Fibroblast of skin of abdomen (primary cell): ENCODE data around the gene RALGPS2.
A peak's percentile ranks its signal among the peaks of the same experiment; 100 is the strongest.
"Not testable (repeated sequence)": the region's sequence is repeated elsewhere in the genome, so short reads cannot be mapped to it uniquely, and the experiment has no call there.

Experiments used
- DNase-seq: peaks from one replicate; pipeline ENCODE4 v3.0.0-alpha.2; 2013

Gene RALGPS2

DNA sequence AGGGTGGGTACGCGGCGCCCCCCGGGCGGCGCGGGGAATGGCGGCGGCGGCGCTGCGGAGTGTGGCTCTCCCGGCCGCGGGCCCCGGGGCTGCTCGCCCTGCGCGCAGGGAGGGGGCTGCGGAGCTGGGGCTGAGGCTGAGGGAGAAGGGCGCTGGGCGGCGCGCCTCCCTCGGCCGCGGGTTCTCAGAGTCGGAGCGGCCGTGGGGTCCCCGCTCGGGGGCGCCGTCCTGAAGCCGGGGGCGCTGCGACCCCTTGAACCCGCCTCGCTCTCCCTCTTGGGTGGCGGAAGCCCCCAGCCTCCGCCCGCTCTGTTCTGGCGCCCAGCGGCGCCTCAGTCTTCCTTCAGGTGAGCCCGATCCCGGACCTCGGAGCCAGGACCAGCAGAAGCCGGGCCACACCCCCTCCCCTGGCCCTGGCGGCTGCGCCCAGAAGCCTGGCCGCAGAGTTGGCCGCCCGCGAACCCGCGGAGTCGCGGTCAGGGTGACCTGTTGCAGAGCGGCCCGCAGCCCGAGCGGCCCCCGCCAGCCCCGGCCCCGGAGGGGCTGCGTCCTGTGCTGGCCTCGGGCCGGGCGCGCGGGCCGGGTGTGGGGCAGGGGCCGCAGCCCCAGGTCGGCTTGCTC is 532 bp downstream of the RALGPS2 start:
- DNase-seq: no peak

DNA sequence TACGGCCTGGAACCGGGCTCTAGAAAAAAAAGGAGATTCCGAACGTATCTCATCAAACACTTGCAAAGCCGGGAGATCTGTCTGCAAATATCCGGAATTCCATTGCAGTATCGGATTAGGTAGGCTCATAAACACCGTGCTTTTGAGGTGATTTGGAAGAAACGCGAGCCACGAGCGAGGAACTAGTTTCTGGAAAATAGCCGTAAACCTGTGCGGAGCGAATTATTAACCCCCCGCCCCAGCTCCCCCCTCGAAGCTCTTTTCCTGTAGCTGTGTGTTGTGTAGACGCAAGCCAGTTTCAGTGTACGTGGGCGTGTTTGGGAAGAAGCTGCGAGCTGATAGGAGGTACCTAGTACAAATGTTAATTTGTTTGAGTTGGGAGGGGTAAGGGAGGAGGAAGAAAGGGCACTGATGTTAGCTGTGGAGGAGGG is 1.1 kb downstream of the RALGPS2 start:
- peak; percentile 72 for DNase-seq

DNA sequence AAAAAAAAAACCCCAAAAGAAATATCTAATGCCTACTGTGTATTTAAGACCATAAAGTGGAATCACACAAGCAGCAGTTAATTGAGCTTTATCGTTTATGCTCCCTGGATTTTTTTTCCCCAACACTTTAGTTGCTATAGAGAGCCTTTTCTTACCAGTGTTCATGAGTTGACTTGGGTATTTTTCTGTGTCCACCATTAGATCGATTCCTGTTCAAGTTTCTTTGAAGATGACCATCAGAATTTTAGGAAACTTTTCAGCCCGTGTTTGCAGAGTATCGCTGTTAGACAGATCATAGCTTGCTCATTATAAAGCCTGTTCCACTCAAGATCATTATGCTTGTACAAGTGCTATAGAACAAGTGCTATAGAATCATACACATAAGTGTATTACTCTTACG is 1.5 kb downstream of the RALGPS2 start:
- DNase-seq: no peak

DNA sequence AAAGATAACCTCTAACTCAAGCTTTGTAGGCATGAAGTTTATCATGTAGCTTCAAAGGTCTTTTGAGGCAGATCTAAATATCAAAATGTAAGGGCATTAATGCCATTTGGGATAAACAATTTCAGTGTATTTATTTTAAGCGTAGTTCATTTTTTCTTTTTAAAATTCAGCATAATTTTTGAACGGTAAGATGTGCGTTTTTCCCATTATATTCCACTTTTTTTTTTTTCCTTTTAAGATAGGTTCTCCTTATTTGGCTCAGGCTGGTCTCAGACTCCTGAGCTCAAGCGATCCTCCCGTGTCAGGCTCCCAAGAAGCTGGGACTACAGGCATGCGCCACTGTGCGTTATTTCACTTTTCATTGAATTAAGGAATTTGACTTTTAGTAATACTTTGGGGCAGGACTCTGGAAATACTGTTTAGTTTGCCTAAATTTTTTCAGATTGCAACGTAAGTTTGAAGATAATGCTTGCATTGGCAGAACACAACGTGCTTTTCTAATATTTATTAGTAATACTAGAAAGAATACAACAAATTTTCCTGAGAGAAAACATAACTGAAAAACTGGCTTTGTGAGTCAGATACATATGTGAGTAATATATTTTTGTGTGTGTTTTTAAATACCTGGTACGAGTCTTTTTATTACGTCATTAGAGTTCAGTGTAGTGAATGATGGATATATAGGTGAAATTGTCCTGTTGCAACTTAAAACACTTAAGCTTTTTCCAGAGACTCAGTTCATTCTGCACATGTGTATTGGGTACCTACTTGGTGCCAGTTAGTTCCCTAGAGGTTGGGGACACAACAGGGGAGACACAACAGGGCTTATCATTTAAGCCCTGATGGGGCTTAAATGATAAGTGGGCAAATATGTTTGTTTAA is 2.2 kb downstream of the RALGPS2 start:
- no peak for DNase-seq

DNA sequence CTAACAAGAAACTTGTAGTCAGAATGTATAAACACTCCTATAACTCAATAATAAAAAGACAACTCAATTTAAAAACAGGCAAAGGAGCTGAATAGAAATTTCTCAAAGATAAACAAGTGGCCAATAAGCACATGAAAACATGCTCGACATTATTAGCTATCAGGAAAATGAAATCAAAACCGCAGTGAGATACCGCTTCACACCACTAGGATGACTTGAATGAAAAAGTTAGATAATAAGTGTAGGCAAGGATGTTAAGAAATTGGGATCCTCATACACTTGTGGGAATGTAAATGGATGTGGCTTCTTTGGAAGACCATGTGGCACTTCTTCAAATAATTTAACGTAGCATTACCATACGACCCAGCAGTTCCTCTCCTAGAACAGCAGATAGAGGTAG is 8.9 kb downstream of the RALGPS2 start:
- no peak for DNase-seq

DNA sequence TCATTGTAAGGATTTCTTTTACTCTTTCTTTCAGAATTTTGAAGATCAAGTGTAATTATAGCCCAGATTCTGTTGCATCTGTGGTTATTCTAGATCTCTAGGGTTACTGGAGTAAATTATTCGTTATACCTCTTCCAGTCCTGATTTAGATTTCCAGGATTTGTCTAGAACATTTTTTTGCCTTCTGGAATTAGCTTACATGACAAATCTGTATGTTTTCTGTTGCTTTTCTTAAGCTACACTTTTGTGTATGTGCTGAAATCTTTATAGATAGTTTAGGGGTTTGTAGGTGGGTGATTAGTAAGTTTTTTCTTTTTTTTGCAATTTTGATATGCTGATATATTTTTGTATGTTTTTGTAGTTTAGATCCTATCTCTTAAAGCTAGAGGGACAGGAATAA is 13.7 kb downstream of the RALGPS2 start:
- DNase-seq: no peak

DNA sequence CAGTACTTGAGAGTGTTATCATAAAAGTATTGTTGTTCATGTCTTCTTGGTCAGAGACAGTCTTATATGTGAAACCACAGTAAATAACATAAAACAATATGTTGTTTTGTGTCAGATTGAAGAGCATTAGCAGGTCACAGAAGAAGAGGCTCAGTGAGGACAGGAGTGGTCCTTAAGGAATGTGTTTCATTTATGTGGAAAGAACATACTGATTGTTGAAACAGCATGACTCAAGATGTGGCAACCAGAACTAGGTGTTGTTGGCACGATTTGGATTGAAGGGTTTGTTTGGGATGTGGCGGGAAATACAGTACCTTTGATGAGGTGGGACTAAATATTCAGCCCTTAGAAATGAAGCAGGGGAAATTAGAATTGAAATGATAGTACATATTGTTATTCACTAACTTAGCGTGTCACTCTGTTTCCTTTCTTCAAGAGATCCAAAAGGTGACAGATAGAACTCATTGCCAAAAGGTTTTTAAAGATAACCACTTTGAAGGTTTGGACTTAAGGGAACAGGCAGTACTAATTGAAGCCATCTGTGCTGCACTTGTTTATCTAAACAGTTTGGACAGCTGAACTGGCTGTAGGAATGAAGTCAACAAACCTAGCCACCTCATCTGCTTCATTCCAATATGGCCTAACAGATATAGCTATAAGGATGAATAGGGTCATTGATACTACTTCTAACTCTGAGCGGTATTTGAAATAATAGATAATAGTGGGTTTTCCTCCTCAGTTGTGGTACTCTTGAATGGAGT is 14.4 kb downstream of the RALGPS2 start:
- no peak for DNase-seq

DNA sequence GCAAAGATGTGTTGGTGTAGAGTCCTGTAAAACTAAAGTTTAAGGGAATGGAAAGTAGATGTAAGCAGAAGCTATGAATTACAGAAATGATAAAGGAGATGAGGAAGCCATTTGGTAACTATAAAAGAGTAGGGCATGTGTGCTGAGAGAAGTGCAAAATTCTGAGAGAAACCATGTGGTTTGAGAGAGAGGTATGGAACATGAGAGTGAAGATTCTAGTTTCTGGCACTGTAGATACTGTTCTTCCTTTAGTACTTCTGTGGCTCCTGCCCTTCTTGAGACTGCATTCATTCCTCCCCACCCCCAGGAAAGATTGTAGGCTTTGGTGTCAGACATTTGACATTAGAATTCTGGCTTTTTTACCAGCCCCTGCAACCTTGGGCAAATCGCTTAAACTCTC is 15.4 kb downstream of the RALGPS2 start:
- DNase-seq: no peak

DNA sequence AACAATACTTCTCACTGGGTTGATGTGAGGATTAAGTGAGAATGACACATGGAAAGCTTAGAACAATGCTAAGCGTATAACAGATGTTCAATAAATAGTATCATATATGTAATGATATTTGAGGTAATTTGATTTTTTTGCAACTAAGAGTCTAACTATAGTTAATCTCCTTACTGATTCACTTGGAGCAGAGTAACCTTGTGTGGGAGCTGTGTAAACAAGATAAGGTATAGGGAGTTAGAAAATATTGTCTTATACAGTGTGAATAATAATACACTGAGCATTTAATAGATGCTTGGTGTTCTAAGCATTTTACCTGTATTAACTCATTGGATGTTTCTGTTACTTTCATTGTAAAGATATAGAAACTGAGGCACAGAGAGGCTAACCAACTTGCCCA is 15.9 kb downstream of the RALGPS2 start:
- DNase-seq: no peak

DNA sequence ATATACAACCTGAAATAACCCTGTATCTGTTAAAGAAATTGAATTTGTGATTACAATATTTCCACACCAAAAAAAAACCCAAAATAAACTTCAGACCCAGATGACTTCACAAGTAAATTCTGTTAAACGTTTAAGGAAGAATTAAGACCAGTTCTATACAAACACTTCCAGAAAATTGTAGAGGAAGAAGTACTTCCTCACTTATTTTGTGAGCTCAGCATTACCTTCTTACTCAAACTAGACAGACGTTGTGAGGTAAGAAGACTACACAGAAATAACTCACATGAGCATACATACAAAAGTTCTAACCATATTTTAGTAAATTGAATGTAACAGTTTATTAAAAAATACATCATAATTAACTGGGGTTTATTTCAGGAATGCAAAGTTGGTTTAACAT is 18.8 kb downstream of the RALGPS2 start:
- no peak for DNase-seq

DNA sequence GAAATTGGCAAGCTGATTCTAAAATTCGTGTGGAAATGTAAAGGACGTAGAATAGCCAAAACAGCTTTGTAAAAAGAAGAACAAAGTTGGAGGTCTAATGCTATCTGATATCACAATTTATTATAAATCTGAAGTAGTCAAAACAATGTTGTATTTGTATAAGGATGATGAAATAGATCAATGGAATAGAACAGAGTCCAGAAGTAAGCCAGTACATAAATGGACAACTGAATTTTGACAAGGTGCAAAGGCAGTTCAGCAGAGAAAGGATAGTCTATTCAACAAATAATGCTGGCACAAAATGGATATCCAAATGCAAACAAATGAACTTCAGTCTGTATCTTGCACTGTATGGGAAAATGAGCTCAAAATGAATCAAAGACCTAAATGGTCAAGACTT is 20.2 kb downstream of the RALGPS2 start:
- no peak for DNase-seq

DNA sequence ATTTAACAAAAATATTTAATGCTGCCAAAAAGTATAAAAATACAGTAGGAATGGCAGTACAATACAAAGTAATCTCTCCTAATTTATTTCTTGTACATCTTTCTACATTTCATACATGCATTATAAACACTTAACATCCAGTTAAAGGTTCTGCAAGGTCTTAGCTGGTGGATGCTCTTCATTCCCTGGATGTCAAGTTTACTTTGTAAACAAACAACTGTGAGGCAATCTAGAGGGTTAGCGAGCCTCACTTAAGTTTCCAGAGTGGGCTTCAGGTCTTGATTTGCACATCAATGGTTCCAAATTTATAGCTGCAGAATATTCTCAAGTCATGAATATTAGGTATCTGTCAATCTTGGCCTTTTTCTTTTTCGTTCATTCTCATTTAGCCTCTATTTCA is 21.3 kb downstream of the RALGPS2 start:
- no peak for DNase-seq

DNA sequence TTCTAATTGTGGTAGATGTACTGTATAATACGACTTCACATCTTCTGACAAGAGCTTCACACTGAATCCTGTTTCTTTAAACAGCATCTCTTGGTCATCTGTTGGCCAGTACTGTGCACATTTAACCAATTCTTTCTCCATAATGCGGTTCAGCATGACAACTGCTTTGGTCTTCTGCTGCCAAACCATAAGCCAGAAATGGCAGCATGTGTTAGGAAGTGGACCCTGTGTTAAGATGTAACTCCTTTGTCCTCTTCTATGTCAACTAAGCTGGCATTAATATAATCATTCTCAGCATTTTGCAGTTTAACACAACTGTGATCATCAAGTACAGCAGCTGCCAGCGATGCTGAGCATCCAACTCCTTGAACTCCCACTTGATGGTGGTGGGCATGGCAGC is 22.3 kb downstream of the RALGPS2 start:
- DNase-seq: not testable (repeated sequence)

DNA sequence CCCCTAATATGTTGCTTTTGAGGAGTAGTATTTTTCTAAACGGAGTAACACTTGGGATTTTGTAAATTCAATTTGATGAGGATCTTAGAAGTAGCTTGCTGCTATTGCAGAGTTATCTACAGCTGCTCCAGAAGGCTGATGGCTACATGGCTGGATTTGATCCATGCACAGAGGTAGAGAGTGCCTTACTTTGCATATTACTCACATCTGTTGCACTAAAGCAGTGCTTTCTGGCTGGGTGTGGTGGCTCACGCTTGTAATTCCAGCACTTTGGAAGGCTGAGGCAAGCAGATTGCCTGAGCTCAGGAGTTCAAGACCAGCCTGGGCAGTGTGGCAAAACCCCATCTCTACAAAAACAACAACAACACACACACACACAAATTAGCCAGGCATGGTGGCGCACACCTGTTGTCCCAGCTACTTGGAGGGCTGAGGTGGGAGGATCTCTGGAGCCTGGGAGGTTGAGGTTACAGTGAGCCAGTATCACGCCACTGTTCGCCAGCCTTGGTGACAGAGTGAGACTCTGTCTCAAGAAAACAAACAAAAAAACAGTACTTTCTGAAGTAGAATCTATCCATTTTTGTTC is 24.6 kb downstream of the RALGPS2 start:
- peak; percentile 32 for DNase-seq

DNA sequence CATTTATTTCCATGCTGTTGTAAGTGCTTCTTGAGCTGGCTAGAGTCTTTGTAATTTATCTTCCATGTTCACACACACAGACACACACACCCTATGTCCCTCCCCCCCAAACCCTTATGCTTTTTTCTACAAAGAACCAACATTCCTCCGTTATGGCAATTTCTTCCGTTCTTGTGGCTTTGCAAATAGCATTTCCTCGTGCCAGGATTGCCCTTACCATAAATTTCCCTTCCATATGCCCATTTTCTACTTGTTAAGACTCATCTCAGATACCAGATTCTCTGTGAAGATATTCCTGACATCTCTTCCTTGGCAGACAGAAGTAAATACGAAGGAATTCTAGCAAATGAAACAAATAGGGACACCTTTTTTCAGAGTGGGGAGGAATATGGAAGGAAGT is 26.0 kb downstream of the RALGPS2 start:
- no peak for DNase-seq

DNA sequence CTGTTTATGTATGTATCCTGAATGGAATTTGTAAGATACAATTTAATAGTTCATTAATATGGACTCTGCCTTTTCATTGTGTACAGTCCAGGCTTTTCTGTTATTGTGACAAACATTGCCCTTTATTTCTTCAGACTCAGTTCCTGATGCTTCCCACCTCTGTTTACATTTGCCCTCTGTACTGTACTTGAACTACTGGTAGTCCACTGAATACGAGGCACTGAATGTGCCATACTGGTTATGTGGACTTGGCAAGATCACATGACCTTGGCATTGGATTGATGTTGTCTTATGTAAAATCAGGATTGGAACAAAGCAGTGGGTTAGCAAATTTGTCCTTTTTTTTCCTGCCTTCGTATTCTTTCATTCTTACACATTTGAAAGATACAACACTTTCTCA is 27.8 kb downstream of the RALGPS2 start:
- DNase-seq: no peak

DNA sequence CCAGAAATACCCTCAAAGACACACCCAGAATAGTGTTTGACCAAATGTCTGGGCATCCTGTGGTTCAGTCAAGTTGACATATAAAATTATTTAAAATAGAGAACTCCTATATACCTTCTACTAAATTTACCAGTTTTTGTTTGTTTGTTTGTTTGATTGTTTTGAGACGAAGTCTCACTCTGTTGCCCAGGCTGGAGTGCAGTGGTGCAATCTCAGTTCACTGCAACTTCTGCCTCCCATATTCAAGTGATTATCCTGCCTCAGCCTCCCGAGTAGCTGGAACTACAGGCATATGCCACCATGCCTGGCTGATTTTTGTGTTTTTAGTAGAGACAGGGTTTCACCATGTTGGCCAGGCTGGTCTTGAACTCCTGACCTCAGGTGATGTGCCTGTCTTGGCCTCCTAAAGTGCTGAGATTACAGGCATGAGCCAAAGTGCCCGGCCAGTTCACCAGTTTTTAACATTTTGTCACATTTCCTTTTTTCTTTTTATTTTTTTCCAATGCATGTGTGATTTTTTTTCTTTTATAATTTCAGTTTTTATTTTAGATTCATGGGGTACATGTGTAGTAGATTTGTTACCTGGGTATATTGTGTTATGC is 29.7 kb downstream of the RALGPS2 start:
- not testable (repeated sequence) for DNase-seq

DNA sequence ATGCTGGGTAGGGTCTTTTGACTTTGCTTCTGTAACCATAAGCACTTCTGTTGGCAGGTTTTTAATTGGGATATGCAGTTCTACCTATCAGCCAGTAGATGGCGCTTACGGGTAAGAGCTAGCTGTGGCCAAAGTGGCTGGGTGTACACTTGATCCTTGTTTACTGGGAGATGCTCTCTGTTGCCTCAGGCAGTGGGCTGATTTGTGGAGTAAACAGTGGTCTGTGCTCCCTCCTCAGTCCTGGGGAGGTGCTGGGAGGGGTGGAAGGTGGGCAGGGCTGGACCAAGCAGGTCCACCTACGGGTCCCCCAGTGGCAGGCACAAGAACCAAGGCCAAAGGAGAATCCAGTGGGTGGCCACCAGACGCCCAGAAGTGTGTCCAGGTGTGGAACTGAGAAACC is 43.4 kb downstream of the RALGPS2 start:
- peak; percentile 7 for DNase-seq

DNA sequence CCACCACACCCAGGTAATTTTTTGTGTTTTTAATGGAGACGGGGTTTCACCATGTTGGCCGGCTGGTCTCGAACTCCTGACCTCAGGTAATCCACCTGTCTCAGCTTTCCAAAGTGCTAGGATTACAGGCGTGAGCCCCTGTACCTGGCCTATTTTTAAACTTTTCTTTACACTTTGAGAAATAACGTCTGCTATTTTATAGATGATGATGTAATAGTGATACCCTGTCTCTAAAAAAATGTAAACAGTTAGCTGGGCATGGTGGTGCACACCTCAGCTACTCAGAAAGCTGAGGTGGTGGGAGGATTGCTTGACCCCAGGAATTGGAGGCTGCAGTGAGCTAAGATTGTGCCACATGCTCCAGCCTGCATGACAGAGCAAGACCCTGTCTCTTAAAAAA is 47.9 kb downstream of the RALGPS2 start:
- no peak for DNase-seq

DNA sequence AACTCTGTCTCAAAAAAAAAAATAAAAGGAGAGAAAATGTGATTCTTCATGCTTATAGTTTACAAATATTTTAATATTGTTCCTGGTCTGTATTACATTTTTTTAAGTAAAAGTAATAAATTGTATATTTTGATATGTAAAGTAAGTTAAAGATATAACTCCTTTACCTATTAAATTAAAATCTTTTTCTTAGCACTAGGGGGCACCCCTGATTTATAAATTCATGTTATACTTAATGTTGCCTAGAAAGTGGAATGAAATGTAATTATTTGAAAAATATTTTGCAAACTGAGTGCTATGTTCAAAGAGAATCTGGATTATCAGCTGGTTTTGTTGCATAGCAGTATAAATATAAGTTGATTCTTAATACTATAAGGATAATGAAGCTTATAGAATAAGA is 49.2 kb downstream of the RALGPS2 start:
- DNase-seq: peak; percentile 31

DNA sequence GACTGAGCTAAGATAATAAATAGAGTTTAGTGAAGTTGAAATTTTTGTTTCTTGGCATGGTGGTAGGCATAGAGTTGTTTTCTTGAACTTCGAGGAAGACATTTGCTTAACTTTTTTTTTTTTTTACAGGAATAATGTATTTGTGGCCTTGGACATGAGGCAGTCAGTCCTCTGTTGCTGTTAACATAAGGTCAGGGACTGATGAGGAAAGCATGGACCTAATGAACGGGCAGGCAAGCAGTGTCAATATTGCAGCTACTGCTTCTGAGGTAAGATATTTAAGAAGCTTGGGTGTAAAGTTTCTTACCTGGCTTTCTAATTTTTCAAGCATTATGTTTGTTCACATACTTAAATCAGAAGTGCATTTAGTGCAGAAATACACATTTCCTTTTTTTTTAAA is 51.5 kb downstream of the RALGPS2 start:
- no peak for DNase-seq

DNA sequence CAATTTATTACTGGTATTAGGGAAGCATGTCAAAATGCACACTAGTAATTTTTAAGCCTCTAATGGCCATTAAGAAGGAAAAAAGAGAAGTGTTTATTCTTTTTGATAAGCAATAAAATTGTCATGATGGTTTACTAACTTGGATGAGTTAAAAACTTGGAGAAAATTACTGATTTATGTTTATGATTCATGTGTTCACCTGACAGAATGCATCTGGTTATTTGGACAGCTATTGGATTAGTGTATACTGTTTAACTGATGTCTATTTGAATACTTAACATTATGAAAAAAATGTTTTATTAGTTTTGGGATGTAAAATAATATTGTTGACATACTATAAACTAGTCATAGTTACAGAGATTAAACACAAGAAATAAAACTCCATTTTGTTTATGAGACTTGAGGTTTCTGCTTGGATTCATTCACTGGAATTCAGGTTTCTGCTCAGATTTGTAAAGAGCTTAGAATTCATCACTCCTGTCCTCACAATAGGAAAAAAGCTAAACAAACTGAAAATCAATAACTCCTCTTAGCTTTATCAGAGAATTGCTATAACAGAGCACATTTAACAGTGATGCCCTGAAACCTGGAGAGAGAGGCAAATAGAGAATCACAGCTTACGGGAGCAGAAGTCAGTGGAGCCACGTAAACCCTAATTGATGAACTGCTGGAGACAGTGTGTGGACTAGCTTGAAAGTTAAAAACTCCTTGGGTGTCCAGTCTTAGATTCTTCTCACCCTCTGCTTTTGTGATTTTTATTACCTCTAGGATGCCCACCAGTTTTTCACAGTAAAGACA is 56.7 kb downstream of the RALGPS2 start:
- DNase-seq: no peak
